ENCODE measurements around the gene CCNJL. TPM values are rescaled to one million over a fixed set of nuclear protein-coding genes. Genes with fewer than 3 reads are reported as not detected.

Gene CCNJL
- total RNA-seq, 1 donor: 0.27 TPM

DNA sequence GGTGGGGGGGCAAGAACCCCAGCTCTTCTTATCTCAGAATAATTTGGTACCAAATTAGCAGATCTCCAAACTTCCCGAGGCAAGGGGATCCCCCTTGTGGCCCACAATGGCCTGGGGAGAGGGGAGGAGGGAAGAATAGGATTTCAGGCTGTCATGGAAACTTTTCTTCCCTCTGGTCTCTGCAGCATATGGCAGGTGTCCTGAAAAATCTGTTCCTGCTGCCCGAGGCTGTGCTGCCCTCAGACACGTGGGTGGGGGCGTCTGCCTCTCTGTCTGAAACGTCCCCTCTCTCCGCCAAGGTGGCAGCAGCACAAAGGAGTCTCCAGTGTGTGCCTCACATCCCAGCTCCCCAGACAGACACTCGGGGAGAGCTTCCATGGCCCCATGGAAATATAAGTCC is 34.0 kb downstream of the CCNJL start:
- no peak overlapping the region for H3K4me3 ChIP-seq (ENCODE audit: low read depth, low read length)
- TF ChIP-seq, protein P1, sequence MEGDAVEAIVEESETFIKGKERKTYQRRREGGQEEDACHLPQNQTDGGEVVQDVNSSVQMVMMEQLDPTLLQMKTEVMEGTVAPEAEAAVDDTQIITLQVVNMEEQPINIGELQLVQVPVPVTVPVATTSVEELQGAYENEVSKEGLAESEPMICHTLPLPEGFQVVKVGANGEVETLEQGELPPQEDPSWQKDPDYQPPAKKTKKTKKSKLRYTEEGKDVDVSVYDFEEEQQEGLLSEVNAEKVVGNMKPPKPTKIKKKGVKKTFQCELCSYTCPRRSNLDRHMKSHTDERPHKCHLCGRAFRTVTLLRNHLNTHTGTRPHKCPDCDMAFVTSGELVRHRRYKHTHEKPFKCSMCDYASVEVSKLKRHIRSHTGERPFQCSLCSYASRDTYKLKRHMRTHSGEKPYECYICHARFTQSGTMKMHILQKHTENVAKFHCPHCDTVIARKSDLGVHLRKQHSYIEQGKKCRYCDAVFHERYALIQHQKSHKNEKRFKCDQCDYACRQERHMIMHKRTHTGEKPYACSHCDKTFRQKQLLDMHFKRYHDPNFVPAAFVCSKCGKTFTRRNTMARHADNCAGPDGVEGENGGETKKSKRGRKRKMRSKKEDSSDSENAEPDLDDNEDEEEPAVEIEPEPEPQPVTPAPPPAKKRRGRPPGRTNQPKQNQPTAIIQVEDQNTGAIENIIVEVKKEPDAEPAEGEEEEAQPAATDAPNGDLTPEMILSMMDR (IDR thresholded peaks at IDR 0.05; ENCODE audit: insufficient read depth, low read length): no peak
- DNase-seq (ENCODE audit: low read depth): no peak

GRCh38 chr5:160274483-160274931 is 37.9 kb downstream of the CCNJL start:
- TF ChIP-seq, protein P1 (IDR thresholded peaks at IDR 0.05; ENCODE audit: insufficient read depth, low read length): no peak
- DNase-seq (ENCODE audit: low read depth): no peak

DNA sequence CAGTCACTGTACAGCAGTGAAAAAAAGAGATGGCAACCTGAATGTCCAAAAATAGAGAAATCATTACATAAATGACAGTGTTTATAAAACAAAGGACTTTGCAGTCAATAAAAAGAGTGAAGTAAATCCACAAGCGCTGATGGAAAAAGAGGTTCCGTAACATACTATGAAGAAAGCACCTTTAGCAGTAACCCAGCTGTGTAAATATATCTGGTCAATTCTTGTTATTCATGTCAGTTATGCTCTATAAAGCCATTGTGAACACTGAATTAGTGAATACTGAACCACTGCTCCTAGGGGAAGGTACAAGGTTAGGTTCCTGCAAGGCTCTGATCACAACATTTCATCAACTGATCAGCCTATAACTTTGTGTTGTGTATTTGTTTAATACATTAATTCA is 39.5 kb downstream of the CCNJL start:
- TF ChIP-seq, protein P1 (IDR thresholded peaks at IDR 0.05; ENCODE audit: insufficient read depth, low read length): no peak
- no peak overlapping the region for H3K4me3 ChIP-seq (ENCODE audit: low read depth, low read length)
- no peak for DNase-seq (ENCODE audit: low read depth)

More at GRCh38 chr5:160274483-160274931, 37.9 kb downstream of the CCNJL start:
- H3K4me3 ChIP-seq (ENCODE audit: low read depth, low read length): no peak overlapping the region

- H3K4me3 ChIP-seq (ENCODE audit: low read depth, low read length): no peak overlapping the region
- no peak for DNase-seq (ENCODE audit: low read depth)
- TF ChIP-seq, protein P1 (IDR thresholded peaks at IDR 0.05; ENCODE audit: insufficient read depth, low read length): no peak
Measured at GRCh38 chr5:160272264-160272663, 40.1 kb downstream of the CCNJL start.

DNA sequence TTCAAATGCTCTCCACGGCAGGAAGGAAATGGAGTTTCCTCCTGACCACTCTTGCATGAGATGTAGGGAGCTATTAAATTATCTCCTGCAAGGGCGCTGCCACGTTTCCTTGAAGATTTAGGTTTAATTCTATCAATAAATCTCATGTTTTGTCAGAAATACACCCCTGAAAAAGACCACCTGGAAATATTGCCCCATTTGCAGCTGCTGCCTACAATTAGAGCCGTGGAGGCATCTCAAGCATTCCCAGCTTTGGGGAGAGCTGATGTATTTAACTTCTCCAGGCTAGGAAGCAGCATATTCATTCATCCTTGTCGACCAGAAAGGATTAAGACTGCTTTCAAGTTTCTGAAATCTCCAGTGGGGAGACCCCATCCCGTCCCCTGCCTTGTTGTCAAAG is 40.5 kb downstream of the CCNJL start:
- no peak overlapping the region for H3K4me3 ChIP-seq (ENCODE audit: low read depth, low read length)
- no peak for DNase-seq (ENCODE audit: low read depth)
- TF ChIP-seq, protein P1 (IDR thresholded peaks at IDR 0.05; ENCODE audit: insufficient read depth, low read length): no peak

GRCh38 chr5:160271396-160271795 is 41.0 kb downstream of the CCNJL start:
- TF ChIP-seq, protein P1 (IDR thresholded peaks at IDR 0.05; ENCODE audit: insufficient read depth, low read length): no peak
- DNase-seq (ENCODE audit: low read depth): no peak
- no peak overlapping the region for H3K4me3 ChIP-seq (ENCODE audit: low read depth, low read length)

DNA sequence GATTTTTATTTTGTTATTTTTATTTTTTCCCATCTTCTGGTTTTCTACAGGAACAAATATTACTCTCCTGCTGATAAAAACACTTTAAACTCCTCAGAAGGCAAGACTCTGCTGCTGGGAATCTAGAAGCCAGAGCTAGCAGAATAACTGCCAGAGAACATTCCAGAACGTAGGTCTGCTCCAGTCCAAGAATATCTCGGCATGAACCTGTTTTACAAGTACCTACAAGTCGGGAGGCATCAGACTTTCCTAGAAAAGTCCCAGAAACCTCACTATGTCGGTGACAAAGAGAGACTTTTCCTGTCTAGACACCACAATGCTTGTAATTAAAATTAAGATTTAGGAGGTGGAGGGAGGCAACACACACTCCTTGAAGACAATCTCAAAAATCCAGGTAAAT is 41.7 kb downstream of the CCNJL start:
- no peak for DNase-seq (ENCODE audit: low read depth)
- no peak overlapping the region for H3K4me3 ChIP-seq (ENCODE audit: low read depth, low read length)
- TF ChIP-seq, protein P1 (IDR thresholded peaks at IDR 0.05; ENCODE audit: insufficient read depth, low read length): no peak
